ENCODE data around the gene MRPS7.

GRCh38 chr17:75240394-75241142 lies 21.1 kb upstream of the MRPS7 start:
- TF ChIP-seq EP300 (conservative IDR thresholded peaks at IDR 0.05; ENCODE audit: poor library complexity, severe bottlenecking) (no peak), EZH2 (IDR thresholded peaks at IDR 0.05; ENCODE audit: borderline replicate concordance, insufficient read depth, low read length, poor library complexity, severe bottlenecking) (no peak), TAF1 (IDR thresholded peaks at IDR 0.05; ENCODE audit: low read depth) (no peak), CTCF (IDR thresholded peaks at IDR 0.05; ENCODE audit: poor library complexity, severe bottlenecking) (peak; percentile 57), SMC3 (conservative IDR thresholded peaks at IDR 0.05; ENCODE audit: poor library complexity) (peak; percentile 39), POLR2AphosphoS5 (IDR thresholded peaks at IDR 0.05) (no peak)
